DOHH2 (cell line): ENCODE measurements around the gene NT5DC1.
"Not testable (repeated sequence)": the region's sequence is repeated elsewhere in the genome, so short reads cannot be mapped to it uniquely, and the experiment has no call there.

ENCODE experiments used
- H3F3A ChIP-seq: fragments of 200-600 bp; sonication (generic), shearing (Covaris generic); 2 replicates; pipeline ENCODE4 v1.6.0; 2016; ENCODE audit warnings: antibody characterized with exemption, mild to moderate bottlenecking; ENCODE audit not compliant: control insufficient read depth, insufficient read depth
- H3K27ac ChIP-seq: fragments of 200-600 bp; sonication (generic); 2 replicates; pipeline ENCODE4 v1.5.1; 2014; ENCODE audit warnings: low read depth, mild to moderate bottlenecking, low read length, moderate library complexity
- H3K27me3 ChIP-seq: fragments of 200-600 bp; sonication (generic); 2 replicates; pipeline ENCODE4 v1.6.1; 2014; ENCODE audit warnings: mild to moderate bottlenecking, low read length, mixed read lengths; ENCODE audit not compliant: control insufficient read depth
- H3K36me3 ChIP-seq: fragments of 200-600 bp; sonication (generic); 2 replicates; pipeline ENCODE4 v1.6.1; 2014; ENCODE audit warnings: mild to moderate bottlenecking, low read length, moderate library complexity, mixed read lengths; ENCODE audit not compliant: control insufficient read depth
- H3K4me1 ChIP-seq: fragments of 200-600 bp; sonication (generic); 2 replicates; pipeline ENCODE4 v1.6.1; 2014; ENCODE audit warnings: mild to moderate bottlenecking, low read length, mixed read lengths; ENCODE audit not compliant: control insufficient read depth
- H3K4me2 ChIP-seq: fragments of 200-600 bp; sonication (generic); 2 replicates; pipeline ENCODE4 v1.6.0; 2014; ENCODE audit warnings: mild to moderate bottlenecking, low read length, moderate library complexity
- H3K4me3 ChIP-seq: fragments of 200-600 bp; sonication (generic); 2 replicates; pipeline ENCODE4 v1.5.1; 2014; ENCODE audit warnings: mild to moderate bottlenecking, low read length, mixed read lengths
- H3K79me2 ChIP-seq: fragments of 200-600 bp; sonication (generic); 2 replicates; pipeline ENCODE4 v1.6.1; 2014; ENCODE audit warnings: mild to moderate bottlenecking, low read length, mixed read lengths; ENCODE audit not compliant: control insufficient read depth
- H3K9me2 ChIP-seq: fragments of 200-600 bp; sonication (generic); replicated peaks from 2 replicates; pipeline ENCODE4 v1.6.1; 2014; ENCODE audit warnings: mild to moderate bottlenecking, low read length, mixed read lengths; ENCODE audit not compliant: control insufficient read depth
- H3K9me3 ChIP-seq: fragments of 200-600 bp; sonication (generic); 2 replicates; pipeline ENCODE4 v1.6.1; 2014; ENCODE audit warnings: antibody characterized with exemption, low read length, mixed read lengths; ENCODE audit not compliant: control insufficient read depth, insufficient read depth
- H4K20me1 ChIP-seq: fragments of 200-600 bp; sonication (generic); 2 replicates; pipeline ENCODE4 v1.6.0; 2014; ENCODE audit warnings: low read depth, mild to moderate bottlenecking, antibody characterized with exemption, low read length, moderate library complexity; ENCODE audit not compliant: control insufficient read depth, insufficient read depth
- EZH2phosphoT487 ChIP-seq: fragments of 200-600 bp; sonication (generic); IDR thresholded peaks from 2 replicates; pipeline ENCODE4 v1.6.1; 2017; ENCODE audit warnings: borderline replicate concordance, mild to moderate bottlenecking, antibody characterized with exemption, low read length, moderate library complexity, mixed read lengths
- TF ChIP-seq, protein P1 (sequence below): fragments of 200-600 bp; sonication (generic); IDR thresholded peaks from one replicate; pipeline ENCODE4 v1.5.1; 2014; ENCODE audit warnings: antibody characterized with exemption, mild to moderate bottlenecking, low read depth, low read length; ENCODE audit not compliant: poor library complexity, severe bottlenecking

Gene NT5DC1

DNA sequence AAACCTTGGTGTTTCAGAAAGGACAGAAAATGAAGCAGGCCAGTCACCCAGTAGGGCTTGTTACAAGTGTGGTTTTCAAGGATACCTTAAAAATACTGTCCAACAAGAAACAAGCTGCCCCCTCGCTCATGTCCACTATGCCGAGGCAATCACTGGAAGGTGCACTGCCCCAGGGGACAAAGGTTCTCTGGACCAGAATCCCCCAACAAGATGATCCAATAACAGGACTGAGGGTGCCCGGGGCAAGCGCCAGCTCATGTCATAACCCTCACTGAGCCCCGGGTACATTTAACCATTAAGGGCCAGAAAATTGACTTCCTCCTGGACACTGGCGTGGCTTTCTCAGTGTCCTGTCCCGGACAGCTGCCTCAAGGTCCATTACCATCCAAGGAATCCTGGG is 6.6 kb upstream of the NT5DC1 start:
- Histone ChIP-seq H3K27ac (no peak overlapping the region), H3K27me3 (no peaks in the 10 kb centered on the region; the same call in 1 of the 2 replicates), H4K20me1 (no peaks in the 10 kb centered on the region), H3F3A (no peaks in the 10 kb centered on the region), H3K79me2 (no peaks in the 10 kb centered on the region), H3K9me2 (no peaks in the 10 kb centered on the region), H3K9me3 (peaks cover 13% of the 10 kb centered on the region; the same call in 1 of the 2 replicates), H3K4me3 (no peak overlapping the region), H3K4me1 (no peaks in the 10 kb centered on the region), H3K36me3 (no peaks in the 10 kb centered on the region), H3K4me2 (no peak overlapping the region)
- TF ChIP-seq EZH2phosphoT487 = no peak
- TF ChIP-seq, protein P1, sequence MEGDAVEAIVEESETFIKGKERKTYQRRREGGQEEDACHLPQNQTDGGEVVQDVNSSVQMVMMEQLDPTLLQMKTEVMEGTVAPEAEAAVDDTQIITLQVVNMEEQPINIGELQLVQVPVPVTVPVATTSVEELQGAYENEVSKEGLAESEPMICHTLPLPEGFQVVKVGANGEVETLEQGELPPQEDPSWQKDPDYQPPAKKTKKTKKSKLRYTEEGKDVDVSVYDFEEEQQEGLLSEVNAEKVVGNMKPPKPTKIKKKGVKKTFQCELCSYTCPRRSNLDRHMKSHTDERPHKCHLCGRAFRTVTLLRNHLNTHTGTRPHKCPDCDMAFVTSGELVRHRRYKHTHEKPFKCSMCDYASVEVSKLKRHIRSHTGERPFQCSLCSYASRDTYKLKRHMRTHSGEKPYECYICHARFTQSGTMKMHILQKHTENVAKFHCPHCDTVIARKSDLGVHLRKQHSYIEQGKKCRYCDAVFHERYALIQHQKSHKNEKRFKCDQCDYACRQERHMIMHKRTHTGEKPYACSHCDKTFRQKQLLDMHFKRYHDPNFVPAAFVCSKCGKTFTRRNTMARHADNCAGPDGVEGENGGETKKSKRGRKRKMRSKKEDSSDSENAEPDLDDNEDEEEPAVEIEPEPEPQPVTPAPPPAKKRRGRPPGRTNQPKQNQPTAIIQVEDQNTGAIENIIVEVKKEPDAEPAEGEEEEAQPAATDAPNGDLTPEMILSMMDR = no peak

DNA sequence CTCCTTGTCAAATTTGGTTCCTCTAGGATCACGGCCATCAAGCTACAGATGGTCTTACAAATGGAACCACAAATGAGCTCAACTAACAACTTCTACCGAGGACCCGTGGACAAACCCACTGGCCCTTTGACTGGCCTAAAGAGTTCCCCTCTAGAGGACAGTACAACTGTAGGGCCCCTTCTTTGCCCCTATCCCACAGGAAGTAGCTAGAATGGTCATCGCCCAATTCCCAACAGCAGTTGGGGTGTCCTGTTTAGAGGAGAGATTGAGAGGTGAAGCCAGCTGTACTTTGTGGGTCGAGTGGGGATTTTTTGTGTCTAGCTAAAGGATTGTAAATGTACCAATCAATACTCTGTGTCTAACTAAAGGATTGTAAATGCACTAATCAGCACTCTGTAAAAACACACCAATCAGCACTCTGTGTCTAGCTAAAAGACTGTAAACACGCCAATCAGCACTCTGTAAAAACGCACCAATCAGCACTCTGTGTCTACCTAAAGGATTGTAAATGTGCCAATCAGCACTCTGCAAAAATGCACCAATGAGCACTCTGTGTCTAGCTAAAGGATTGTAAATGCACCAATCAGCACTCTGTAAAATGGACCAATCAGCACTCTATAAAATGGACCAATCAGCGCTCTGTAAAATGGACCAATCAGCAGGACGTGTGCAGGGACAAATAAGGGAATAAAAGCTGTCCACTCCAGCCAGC is 4.4 kb upstream of the NT5DC1 start:
- not testable (repeated sequence) for H3F3A ChIP-seq, H3K79me2 ChIP-seq, H3K4me1 ChIP-seq, H3K27me3 ChIP-seq, H3K27ac ChIP-seq, H3K36me3 ChIP-seq, H3K9me2 ChIP-seq, H4K20me1 ChIP-seq, H3K4me2 ChIP-seq, H3K4me3 ChIP-seq
- peaks cover 13% of the 10 kb centered on the region; the same call in 1 of the 2 replicates for H3K9me3 ChIP-seq

DNA sequence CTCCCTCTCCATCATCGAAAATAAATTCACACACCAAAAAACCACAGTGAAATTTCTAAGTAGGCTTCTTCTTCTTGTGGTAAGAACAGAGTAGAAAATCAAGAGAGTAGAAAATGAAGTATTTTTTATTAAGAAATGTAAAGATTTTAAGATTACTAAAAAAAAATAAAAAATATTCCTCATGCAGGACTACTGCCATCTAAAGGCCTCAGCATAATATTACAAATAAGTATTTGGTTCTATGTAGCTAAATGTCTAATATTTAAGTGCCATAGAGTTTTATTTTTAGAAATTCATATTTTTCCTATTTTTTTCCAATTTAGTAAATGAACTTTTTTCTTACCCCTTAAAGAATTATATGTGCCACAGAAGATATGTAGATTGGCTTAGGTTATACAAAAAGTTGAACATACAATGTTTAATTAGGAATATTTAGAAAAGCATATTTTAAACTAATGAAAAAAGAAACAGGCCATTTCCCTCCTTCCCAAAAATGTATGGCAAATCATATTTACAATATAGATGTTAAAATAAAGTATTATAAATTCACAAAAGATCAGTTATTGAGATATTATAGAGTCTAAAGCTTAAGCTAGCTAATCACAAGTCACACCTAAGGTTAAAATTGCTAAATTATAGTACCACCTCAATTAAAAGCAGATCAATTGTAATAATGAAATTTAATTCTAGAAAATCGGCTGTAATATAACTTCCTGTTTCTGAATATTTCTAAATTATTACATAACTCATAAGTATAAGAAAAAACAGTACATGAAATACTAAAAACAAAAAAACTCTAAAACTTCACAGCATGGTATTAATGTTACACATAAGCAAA is 3.5 kb upstream of the NT5DC1 start:
- no peaks in the 10 kb centered on the region for H3F3A ChIP-seq
- H3K36me3 ChIP-seq = no peaks in the 10 kb centered on the region
- peaks cover 6% of the 10 kb centered on the region for H3K79me2 ChIP-seq
- H3K27ac ChIP-seq = no peak overlapping the region
- peaks cover 12% of the 10 kb centered on the region for H3K4me1 ChIP-seq
- peaks cover 13% of the 10 kb centered on the region; the same call in 1 of the 2 replicates for H3K9me3 ChIP-seq
- TF ChIP-seq, protein P1 = no peak
- no peak for TF ChIP-seq EZH2phosphoT487
- H4K20me1 ChIP-seq = no peaks in the 10 kb centered on the region
- no peak overlapping the region for H3K4me2 ChIP-seq
- no peaks in the 10 kb centered on the region for H3K9me2 ChIP-seq
- H3K4me3 ChIP-seq = no peak overlapping the region
- H3K27me3 ChIP-seq = no peaks in the 10 kb centered on the region

DNA sequence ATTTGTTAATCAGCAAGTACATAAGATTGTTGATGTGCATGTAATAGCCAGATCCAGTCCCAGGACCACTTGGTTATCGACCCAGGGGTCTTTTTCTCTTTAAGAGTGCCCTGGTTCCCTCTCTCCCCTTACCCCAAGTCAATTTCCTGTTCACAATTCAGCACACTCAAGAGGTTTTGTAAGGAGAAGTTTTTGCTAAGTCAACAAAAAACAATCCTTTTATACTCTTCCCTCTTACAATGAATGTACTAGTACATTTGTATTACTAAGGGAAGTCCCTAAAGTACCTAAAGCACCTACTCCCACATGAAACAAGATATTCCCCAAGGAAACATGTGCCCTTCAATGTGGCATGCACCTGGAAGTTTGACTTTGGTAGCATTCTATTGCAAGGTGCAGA is 1.6 kb upstream of the NT5DC1 start:
- H3K27ac ChIP-seq = no peak overlapping the region
- H3K4me1 ChIP-seq = peaks cover 22% of the 10 kb centered on the region
- H3K9me2 ChIP-seq = no peaks in the 10 kb centered on the region
- H3K9me3 ChIP-seq = peaks cover 13% of the 10 kb centered on the region; the same call in 1 of the 2 replicates
- no peak overlapping the region for H3K4me3 ChIP-seq
- H3K79me2 ChIP-seq = peaks cover 13% of the 10 kb centered on the region
- H3K27me3 ChIP-seq = no peaks in the 10 kb centered on the region
- H4K20me1 ChIP-seq = no peaks in the 10 kb centered on the region
- no peaks in the 10 kb centered on the region for H3F3A ChIP-seq
- no peak overlapping the region for H3K4me2 ChIP-seq
- no peak for TF ChIP-seq EZH2phosphoT487
- TF ChIP-seq, protein P1 = no peak
- H3K36me3 ChIP-seq = no peaks in the 10 kb centered on the region
